ENCODE measurements around the gene RGS9.
"Not testable (repeated sequence)": the region's sequence is repeated elsewhere in the genome, so short reads cannot be mapped to it uniquely, and the experiment has no call there.

The RGS9 gene

GRCh38 chr17:65177901-65178300 lies 40.7 kb downstream of the RGS9 start:
- no peak for TF ChIP-seq CTCF (IDR thresholded peaks at IDR 0.05; ENCODE audit: low read depth, low read length)
- H3K4me3 ChIP-seq (ENCODE audit: low read depth, low read length): no peak overlapping the region

GRCh38 chr17:65180276-65180675 lies 43.1 kb downstream of the RGS9 start:
- H3K4me3 ChIP-seq (ENCODE audit: low read depth, low read length): not testable (repeated sequence)

- not testable (repeated sequence) for H3K4me3 ChIP-seq (ENCODE audit: low read depth, low read length)
Observed at GRCh38 chr17:65180752-65181236, 43.6 kb downstream of the RGS9 start.

GRCh38 chr17:65181237-65182061 lies 44.3 kb downstream of the RGS9 start:
- TF ChIP-seq CTCF (IDR thresholded peaks at IDR 0.05; ENCODE audit: low read depth, low read length): no peak
- no peak overlapping the region for H3K4me3 ChIP-seq (ENCODE audit: low read depth, low read length)

- H3K4me3 ChIP-seq (ENCODE audit: low read depth, low read length): no peak overlapping the region
- TF ChIP-seq CTCF (IDR thresholded peaks at IDR 0.05; ENCODE audit: low read depth, low read length): no peak
Observed at GRCh38 chr17:65182233-65182632, 45.1 kb downstream of the RGS9 start.

GRCh38 chr17:65183736-65184135 lies 46.6 kb downstream of the RGS9 start:
- no peak for TF ChIP-seq CTCF (IDR thresholded peaks at IDR 0.05; ENCODE audit: low read depth, low read length)
- no peak overlapping the region for H3K4me3 ChIP-seq (ENCODE audit: low read depth, low read length)

GRCh38 chr17:65184235-65184959 lies 47.2 kb downstream of the RGS9 start:
- no peak overlapping the region for H3K4me3 ChIP-seq (ENCODE audit: low read depth, low read length)
- no peak for TF ChIP-seq CTCF (IDR thresholded peaks at IDR 0.05; ENCODE audit: low read depth, low read length)

GRCh38 chr17:65185062-65185461 lies 47.9 kb downstream of the RGS9 start:
- H3K4me3 ChIP-seq (ENCODE audit: low read depth, low read length): no peak overlapping the region
- TF ChIP-seq CTCF (IDR thresholded peaks at IDR 0.05; ENCODE audit: low read depth, low read length): no peak

All from WI38 (cell line).